IPS-NIHi11 (cell line): Measurements from ENCODE around the gene ZC3H18.

Source experiments
- DNase-seq: peaks from one replicate; pipeline ENCODE4 v3.0.0; 2012; ENCODE audit warnings: mixed read lengths, low spot score

ZC3H18 gene

DNA sequence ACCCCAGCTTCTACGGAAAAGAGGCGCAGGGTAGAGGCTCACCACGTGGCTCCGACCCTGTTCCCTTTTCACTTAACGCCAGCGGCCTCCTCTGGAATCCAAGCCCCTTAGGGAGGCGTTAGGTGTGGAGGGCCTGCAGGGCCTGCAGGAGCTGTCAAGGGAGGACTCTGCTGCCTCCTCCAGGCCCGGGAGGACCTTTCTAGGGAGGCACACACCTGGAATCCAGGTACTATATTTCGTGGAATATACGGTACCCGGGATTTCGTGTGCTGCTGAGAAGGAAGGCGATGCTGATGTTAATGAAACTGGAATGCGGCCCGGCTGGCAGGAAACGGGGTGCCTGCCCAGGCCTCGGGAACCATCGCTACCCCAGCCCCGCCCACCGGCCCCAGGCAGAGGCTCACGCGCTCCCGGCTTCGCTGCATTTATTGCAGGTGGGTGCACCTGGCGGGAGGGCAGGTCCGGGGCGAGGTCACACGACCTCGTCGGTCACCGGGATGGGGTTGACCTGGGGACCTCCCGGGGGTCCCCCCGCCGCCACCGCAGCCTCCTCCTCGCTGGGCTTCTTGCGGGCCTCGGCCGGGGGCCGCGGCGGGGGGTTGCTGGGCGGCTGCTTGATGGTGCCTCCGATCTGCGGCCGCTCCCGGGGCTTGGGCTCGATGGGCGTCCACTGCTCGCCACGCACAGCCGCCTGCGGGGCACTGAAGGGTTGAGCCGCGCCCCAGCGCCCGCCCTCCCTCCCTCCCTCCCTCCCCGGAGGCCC is 72.9 kb downstream of the ZC3H18 start:
- no peak for DNase-seq

DNA sequence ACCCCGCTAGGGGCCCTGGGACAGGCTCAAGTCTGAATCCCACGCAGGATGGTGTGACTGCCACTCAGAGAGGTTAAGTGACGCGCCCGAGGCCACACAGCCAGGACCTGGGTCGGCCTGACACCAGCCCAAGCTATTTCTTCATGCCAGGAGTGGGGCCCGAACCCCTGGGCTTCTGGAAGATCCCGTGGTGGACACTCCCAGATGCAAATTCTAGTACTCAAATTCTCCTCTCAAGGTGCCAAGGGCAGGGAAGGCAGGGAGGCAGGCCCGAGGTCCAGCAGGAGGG is 73.4 kb downstream of the ZC3H18 start:
- DNase-seq, result no peak

GRCh38 chr16:88645455-88645854 is 75.3 kb downstream of the ZC3H18 start:
- no peak for DNase-seq

GRCh38 chr16:88645941-88646340 is 75.7 kb downstream of the ZC3H18 start:
- DNase-seq, result no peak

GRCh38 chr16:88646345-88647034 is 76.3 kb downstream of the ZC3H18 start:
- no peak for DNase-seq

DNA sequence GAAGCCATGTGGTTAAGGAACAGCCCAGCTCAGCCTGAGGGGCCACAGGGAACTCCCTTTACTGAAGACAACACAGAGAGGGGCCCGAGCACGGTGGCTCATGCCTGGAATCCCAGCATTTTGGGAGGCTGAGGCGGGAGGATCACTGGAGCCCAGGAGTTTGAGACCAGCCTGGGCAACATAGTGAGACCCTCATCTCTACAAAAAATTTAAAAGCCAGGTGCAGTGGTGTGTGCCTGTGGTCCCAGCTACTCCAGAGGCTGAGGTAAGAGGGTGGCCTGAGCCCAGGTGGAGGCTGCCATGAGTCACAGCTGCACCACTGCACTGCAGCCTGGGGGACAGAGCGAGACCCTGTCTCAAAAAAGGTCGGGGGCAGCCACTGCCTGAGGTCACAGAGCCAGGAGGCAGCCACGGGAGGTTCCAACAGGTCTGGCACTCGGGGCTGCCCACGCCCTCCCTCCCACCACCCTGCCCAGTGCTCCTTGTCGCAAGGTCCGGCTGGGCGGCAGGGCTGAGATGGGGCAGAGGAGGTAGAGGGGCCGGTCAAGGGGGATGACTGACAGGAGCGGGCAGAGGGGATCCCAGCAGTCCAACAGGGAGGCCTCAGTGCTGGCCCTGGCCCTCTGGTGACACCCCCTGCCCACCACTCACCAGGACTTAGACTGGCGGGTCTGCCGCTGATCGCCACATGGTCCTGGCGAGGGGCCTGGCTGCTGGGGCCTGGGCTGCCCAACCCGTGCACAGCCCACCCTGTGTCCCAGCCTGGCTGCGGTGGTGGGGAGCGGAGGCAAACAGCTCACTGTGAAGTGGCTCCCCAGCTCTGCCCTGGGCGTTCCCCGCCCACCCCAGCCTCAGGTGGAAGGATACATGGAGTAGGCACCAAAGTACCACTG is 77.2 kb downstream of the ZC3H18 start:
- DNase-seq, result no peak

- DNase-seq, result no peak
These were observed 79.2 kb downstream of the ZC3H18 start for GRCh38 chr16:88649195-88649923.

DNA sequence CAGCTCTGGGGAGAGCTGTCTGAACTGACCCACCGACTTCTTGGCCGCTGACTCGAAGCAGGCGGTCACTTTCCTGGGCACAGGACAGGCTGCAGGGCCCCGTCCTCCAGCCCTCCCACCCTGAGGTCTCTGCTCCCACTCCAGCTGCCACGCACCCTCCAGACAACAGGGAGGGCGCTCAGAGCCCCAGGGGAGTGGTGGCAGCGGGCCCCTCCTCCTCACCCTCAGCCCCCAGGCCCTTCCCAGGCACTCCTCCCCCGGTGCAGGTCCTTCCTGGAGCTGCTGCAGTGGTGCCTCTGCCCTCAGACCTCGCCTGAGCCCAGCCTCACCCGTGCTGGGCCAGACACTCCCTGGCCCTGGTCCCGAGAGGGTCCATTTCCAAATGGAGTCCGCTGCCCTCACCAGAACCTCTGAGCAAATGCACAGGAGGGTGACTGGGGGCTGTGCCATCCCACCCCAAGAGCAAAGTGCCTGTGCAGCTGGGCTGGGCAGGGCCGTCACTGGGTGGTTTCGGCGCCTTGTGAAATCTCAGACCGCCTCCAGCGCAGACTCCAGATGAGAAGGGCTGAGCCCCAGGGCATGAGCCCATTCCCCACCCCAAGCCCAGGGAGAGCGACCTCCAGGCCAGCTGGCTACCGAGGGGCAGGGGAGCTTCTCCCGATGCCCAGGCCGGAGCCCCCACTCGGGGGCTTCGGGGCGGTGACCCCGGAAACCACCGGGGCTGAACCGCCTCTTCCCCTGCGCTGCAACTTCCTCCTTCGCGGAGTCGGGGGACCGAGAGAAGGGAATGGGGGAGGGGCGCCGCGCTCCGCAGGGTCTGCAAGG is 79.9 kb downstream of the ZC3H18 start:
- DNase-seq, result peak; percentile 68

DNA sequence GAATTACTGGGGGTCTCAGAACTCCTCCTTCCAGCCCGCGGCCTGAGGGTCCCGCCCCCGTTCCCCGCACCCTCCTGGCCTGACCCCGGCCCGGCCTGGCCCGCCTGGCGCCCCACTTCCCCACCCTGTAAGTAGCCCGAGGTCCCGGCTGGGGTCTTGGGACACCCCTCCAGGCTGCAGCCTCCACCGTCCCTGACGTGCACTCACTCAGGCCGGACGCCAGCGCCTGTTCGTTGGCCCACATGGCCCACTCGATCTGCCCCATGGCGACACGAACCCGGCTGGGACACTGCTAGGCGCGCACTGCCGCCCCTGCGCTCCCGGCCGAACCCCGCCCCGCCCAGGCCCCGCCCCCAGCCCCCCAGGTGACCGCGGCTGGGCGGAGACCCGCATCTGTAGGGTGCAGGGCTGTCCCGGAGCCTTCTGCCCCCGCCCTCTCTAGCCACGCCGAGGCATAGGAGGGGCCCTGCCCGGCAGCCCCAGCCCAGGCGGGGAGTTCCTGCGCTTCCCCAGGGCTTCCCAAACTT is 80.6 kb downstream of the ZC3H18 start, which contains the start of gene CYBA:
TSS of gene CYBA (minus strand) at position 305 of the 527 bp plus-strand sequence. CDS start at position 265, 40 bp downstream.
- peak; percentile 94 for DNase-seq

DNA sequence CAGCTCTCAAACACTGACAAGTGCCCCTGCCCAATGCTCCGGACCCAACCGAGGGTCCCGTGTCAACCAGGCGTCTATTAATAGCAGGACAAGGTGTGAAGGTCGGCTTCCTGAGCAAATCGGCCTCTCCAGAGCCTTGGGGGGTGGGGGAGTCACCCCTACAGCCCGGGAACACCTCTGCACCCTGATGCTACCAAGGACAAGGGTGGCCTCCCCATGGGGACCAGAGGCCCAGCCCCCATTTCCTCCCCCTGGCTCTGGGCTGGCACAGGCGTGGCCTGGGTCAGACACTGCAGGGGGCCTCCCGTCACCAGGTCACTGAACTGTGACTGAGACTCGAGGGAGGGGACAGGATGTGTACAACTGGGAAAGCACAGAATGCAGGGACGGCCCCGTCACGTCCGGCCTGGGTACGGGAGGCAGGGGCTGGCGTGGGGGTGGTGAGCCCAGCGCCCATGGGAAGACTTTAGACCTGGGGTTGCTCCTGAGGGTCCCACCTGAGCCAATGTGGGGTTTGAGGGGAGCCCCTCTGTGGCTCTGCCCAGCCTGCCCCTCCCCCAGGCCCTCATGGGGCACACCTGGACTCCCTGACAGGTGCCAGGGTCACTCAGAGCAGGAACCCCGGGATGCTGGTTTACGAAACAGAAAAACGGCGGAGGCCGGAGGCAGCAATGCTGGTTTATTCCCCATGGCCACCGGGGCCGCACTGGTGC is 81.2 kb downstream of the ZC3H18 start:
- DNase-seq, result peak; percentile 65

DNA sequence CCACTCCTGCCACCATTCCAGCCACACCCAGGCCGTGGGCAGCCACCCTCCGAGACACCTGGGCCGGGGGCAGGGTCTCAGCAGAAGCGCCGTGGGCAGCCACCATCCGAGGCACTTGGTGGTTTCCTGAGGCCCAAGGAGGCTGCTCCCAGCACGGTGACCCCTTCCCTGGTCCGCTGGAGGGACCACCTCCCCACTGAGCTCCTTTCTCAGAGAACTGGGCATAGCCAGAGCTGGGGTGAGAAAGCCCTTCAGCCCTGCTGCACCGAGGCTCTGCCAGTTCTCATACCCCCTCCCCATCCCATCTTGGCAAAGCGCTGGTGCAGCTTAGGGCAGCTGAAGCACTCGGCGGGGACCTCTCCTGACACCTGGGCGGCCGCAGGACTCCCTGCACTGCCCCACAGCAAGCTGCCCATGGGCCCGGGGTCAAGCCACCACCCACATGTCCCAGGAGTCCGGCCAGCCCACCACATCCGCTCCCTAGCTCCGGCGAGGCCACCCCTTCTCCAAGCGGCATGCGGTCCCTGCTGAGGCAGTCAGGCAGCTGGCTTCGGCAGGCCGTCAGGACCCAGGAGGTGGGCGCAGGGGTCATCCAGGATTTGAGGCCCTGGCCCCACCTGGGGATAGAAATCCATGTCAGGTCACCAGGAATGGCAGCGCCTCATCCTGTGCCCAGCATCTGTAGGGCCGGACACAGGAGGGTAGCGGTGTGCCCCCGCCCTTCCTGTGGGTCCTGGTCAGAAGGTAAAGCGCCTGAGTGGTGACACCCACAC is 82.0 kb downstream of the ZC3H18 start:
- no peak for DNase-seq

GRCh38 chr16:88652762-88653063 is 82.5 kb downstream of the ZC3H18 start:
- no peak for DNase-seq

GRCh38 chr16:88653101-88653500 is 82.9 kb downstream of the ZC3H18 start:
- no peak for DNase-seq

GRCh38 chr16:88653596-88654362 is 83.6 kb downstream of the ZC3H18 start:
- no peak for DNase-seq

- DNase-seq, result no peak
These were observed 84.3 kb downstream of the ZC3H18 start for GRCh38 chr16:88654363-88655052.

GRCh38 chr16:88655053-88655732 is 85.0 kb downstream of the ZC3H18 start:
- no peak for DNase-seq

- no peak for DNase-seq
These were observed 85.6 kb downstream of the ZC3H18 start for GRCh38 chr16:88655733-88656281.
